Peyer's patch (tissue), 4 donors: Measurements from ENCODE around the gene SF3B4. TPM values are rescaled to one million over a fixed set of nuclear protein-coding genes. Genes with fewer than 3 reads are reported as not detected.
A peak's percentile ranks its signal among the peaks of the same experiment; 100 is the strongest.
"Not testable (repeated sequence)": the region's sequence is repeated elsewhere in the genome, so short reads cannot be mapped to it uniquely, and the experiment has no call there.

Experiments
- DNase-seq, 3 donors: peaks; one replicate each; pipeline ENCODE4 v3.0.0-alpha.2; 2017 to 2019
- H3K27ac ChIP-seq, 4 donors: fragments of 200-600 bp; sonication (generic); one replicate each; pipeline ENCODE4 v1.5.1; 2016 to 2019
- H3K27me3 ChIP-seq, 2 donors: fragments of 200-600 bp; sonication (generic); one replicate each; pipeline ENCODE4 v1.5.1; 2019
- H3K36me3 ChIP-seq, 3 donors: fragments of 200-600 bp; sonication (generic); one replicate each; pipeline ENCODE4 v1.5.1; 2016 to 2019
- H3K4me1 ChIP-seq, 4 donors: fragments of 200-600 bp; sonication (generic); one replicate each; pipeline ENCODE4 v1.5.1; 2016 to 2019
- H3K4me3 ChIP-seq, 4 donors: fragments of 200-600 bp; sonication (generic); 1 replicate in 3 of 4; 2 replicates in 1 of 4; pipeline ENCODE4 v1.5.1; 2016 to 2019; ENCODE audit warnings: mild to moderate bottlenecking in 1 of 4
- H3K9me3 ChIP-seq, 4 donors: fragments of 200-600 bp; sonication (generic); one replicate each; pipeline ENCODE4 v1.5.1; 2016 to 2019; ENCODE audit warnings: mild to moderate bottlenecking in 1 of 4
- POLR2A ChIP-seq, 2 donors: fragments of 450-650 bp; IDR thresholded peaks; one replicate each; pipeline ENCODE4 v1.5.1; 2017; ENCODE audit warnings: antibody characterized with exemption in 2 of 2, mild to moderate bottlenecking in 2 of 2, moderate library complexity in 2 of 2
- total RNA-seq, 4 donors: library from RNA; depleted of rRNA; stranded (reverse); fragments of >200 nt; gene quantifications; one replicate each; pipeline ENCODE4 v1.1.0, GENCODE V29; 2016
- TF ChIP-seq, protein P1 (sequence below), 6 experiments: fragments of 450-650 bp in 4 of 6; fragments of 200-600 bp in 2 of 6; sonication (generic) in 1 of 6; IDR thresholded peaks; one replicate each; pipeline ENCODE4 v1.5.1; 2017 to 2019; ENCODE audit warnings: antibody characterized with exemption in 6 of 6, mild to moderate bottlenecking in 3 of 6, moderate library complexity in 1 of 6

SF3B4 gene
- total RNA-seq, 4 donors from 2014 or later, result 21.0 to 32.2 (median 28.2) TPM

DNA sequence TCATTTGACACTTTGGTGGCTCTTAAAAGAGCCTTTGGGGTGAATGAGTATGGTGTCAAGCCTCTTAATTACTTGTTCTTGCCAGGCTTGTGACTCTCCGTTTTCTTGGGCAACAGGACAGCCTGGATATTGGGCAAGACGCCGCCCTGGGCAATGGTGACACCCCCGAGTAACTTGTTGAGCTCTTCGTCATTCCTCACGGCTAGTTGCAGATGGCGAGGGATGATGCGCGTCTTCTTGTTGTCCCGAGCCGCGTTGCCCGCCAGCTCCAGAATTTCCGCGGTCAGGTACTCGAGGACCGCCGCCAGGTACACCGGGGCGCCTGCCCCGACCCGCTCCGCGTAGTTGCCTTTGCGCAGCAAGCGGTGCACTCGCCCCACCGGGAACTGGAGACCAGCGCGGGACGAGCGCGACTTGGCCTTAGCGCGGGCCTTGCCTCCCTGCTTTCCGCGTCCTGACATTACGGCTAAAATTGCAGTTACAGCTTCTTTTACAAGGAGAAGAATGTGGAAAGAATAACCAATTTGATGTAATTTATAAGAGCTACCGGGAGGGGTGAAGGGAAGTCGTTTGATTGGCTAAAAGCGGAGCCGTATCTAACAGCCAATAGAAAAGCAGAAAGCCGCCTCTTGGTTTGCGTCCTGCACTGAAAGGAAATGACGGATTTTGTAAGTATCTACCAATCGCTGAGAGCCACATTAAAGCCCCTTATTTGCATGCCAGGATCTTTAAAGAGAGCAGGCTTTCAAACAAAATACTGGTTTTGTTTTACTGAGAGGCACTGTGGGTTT is 40.0 kb downstream of the SF3B4 start:
- peak overlapping the region; percentile 97 to 100 (median 98) for H3K27ac ChIP-seq
- no peaks in the 10 kb centered on the region for H3K9me3 ChIP-seq
- peaks cover 0 to 10% (median 0%) of the 10 kb centered on the region in 4 donors for H3K4me1 ChIP-seq
- TF ChIP-seq POLR2A (IDR thresholded peaks at IDR 0.05), result peak; percentile 87 to 92
- TF ChIP-seq, protein P1, sequence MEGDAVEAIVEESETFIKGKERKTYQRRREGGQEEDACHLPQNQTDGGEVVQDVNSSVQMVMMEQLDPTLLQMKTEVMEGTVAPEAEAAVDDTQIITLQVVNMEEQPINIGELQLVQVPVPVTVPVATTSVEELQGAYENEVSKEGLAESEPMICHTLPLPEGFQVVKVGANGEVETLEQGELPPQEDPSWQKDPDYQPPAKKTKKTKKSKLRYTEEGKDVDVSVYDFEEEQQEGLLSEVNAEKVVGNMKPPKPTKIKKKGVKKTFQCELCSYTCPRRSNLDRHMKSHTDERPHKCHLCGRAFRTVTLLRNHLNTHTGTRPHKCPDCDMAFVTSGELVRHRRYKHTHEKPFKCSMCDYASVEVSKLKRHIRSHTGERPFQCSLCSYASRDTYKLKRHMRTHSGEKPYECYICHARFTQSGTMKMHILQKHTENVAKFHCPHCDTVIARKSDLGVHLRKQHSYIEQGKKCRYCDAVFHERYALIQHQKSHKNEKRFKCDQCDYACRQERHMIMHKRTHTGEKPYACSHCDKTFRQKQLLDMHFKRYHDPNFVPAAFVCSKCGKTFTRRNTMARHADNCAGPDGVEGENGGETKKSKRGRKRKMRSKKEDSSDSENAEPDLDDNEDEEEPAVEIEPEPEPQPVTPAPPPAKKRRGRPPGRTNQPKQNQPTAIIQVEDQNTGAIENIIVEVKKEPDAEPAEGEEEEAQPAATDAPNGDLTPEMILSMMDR (IDR thresholded peaks at IDR 0.05), result peak in 3 of 6 experiments; percentile 31 to 42 (median 34)
- no peaks in the 10 kb centered on the region for H3K36me3 ChIP-seq
- H3K27me3 ChIP-seq, result no peaks in the 10 kb centered on the region
- DNase-seq, result peak; percentile 81 to 93 (median 86)
- peak overlapping the region; percentile 61 to 78 (median 71) for H3K4me3 ChIP-seq

DNA sequence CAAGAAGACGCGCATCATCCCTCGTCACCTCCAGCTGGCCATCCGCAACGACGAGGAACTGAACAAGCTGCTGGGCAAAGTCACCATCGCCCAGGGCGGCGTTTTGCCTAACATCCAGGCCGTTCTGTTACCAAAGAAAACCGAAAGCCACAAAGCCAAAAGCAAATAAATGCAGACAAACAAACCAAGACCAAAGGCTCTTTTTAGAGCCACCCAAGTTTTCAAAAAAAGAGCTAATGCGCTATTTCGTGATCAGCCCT is 40.5 kb downstream of the SF3B4 start:
- H3K36me3 ChIP-seq, H3K4me1 ChIP-seq, DNase-seq, H3K27me3 ChIP-seq, H3K9me3 ChIP-seq: not testable (repeated sequence)
- Histone ChIP-seq H3K4me3 (peak overlapping the region; percentile 61 to 78 (median 71)), H3K27ac (peak overlapping the region; percentile 97 to 100 (median 98))

DNA sequence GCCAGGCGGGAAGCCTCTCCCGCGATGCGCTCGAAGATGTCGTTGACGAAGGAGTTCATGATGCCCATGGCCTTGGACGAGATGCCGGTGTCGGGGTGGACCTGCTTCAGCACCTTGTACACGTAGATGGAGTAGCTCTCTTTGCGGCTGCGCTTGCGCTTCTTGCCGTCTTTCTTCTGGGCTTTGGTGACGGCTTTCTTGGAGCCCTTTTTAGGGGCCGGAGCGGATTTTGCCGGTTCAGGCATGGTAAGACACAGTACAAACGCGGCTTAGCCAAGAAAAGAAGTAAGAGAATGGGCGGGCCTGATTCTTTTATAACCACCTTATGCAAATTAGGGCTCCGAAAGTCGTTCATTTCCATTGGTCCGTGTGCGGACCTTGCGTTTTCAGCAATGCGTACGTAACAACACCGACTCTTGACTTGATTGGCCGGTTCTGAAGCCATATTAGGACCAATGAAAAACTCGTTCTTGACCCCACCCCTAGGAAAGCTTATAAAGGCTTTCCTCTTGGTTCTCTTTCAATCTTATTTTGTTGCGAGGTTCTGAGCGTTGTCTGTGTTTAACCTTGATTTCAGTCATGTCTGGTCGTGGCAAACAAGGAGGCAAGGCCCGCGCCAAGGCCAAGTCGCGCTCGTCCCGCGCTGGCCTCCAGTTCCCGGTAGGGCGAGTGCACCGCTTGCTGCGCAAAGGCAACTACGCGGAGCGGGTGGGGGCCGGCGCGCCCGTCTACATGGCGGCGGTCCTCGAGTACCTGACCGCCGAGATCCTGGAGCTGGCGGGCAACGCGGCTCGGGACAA is 41.0 kb downstream of the SF3B4 start:
- peak overlapping the region; percentile 97 to 100 (median 98) for H3K27ac ChIP-seq
- peak; percentile 100 for TF ChIP-seq POLR2A (IDR thresholded peaks at IDR 0.05)
- TF ChIP-seq, protein P1 (IDR thresholded peaks at IDR 0.05), result peak in 2 of 6 experiments; percentile 20 to 26
- no peaks in the 10 kb centered on the region for H3K36me3 ChIP-seq
- no peaks in the 10 kb centered on the region for H3K9me3 ChIP-seq
- H3K4me1 ChIP-seq, result peaks cover 0 to 10% (median 0%) of the 10 kb centered on the region in 4 donors
- no peaks in the 10 kb centered on the region for H3K27me3 ChIP-seq
- DNase-seq, result peak; percentile 85 to 94 (median 87)
- H3K4me3 ChIP-seq, result peak overlapping the region; percentile 61 to 78 (median 72)

DNA sequence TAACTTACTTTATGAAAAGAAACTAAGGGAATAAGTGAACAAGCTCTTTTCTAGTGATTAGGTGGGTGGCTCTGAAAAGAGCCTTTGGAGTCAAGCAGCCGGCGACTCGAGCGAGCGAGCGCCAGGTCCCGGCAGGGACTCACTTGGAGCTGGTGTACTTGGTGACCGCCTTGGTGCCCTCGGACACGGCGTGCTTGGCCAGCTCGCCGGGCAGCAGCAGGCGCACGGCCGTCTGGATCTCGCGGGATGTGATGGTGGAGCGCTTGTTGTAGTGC is 41.5 kb downstream of the SF3B4 start:
- peak overlapping the region; percentile 97 to 100 (median 98) for H3K27ac ChIP-seq
- H3K9me3 ChIP-seq, H3K27me3 ChIP-seq, H3K4me1 ChIP-seq, H3K36me3 ChIP-seq: not testable (repeated sequence)
- peak overlapping the region; percentile 61 to 73 (median 70) for H3K4me3 ChIP-seq
- peak in 1 of 3 donors; percentile 64 for DNase-seq

DNA sequence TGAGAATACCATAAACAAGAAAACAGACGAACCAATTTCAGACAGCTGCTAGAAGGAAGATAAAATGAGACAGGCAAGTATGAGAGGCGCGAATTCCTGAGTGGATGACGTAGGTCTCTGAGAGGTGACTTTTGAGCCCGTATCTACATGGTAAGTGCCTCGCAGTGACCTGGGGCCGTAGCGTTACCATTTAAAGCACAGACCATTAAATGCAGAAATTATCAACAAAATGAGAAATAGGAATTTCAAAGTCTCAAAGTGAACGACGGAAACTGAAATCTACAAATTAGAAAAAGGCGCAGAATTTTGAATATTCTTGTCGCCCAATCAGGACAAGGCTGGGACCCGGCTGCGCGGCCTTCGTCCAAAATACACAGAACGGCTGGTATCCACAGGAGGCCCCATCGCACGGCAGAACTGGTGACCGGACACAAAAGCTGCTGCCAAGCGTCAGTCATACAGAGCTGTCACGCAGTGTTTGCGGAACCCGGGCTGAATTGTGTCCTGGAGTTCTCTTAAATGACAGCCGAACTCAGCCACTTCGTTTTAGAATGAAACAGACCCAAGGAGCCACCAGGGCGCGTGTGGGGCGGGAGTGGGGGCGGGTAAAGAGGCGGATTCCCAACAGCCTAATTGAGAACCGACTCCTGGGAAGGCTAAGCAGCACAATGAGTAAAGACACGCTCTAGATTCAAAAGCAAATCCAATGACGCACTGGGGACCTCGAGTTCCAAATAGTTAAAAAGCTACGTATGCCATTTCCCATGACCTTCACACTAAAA is 42.1 kb downstream of the SF3B4 start:
- no peaks in the 10 kb centered on the region for H3K9me3 ChIP-seq
- H3K27ac ChIP-seq, result peak overlapping the region; percentile 97 to 100 (median 98)
- no peaks in the 10 kb centered on the region for H3K36me3 ChIP-seq
- H3K4me3 ChIP-seq, result peak overlapping the region; percentile 61 to 73 (median 70)
- DNase-seq, result peak; percentile 73 to 91 (median 83)
- H3K4me1 ChIP-seq, result peaks cover 0 to 10% (median 0%) of the 10 kb centered on the region in 4 donors
- no peaks in the 10 kb centered on the region for H3K27me3 ChIP-seq
- TF ChIP-seq, protein P1 (IDR thresholded peaks at IDR 0.05), result peak in 3 of 6 experiments; percentile 8 to 18 (median 17)
- peak; percentile 63 to 66 for TF ChIP-seq POLR2A (IDR thresholded peaks at IDR 0.05)

DNA sequence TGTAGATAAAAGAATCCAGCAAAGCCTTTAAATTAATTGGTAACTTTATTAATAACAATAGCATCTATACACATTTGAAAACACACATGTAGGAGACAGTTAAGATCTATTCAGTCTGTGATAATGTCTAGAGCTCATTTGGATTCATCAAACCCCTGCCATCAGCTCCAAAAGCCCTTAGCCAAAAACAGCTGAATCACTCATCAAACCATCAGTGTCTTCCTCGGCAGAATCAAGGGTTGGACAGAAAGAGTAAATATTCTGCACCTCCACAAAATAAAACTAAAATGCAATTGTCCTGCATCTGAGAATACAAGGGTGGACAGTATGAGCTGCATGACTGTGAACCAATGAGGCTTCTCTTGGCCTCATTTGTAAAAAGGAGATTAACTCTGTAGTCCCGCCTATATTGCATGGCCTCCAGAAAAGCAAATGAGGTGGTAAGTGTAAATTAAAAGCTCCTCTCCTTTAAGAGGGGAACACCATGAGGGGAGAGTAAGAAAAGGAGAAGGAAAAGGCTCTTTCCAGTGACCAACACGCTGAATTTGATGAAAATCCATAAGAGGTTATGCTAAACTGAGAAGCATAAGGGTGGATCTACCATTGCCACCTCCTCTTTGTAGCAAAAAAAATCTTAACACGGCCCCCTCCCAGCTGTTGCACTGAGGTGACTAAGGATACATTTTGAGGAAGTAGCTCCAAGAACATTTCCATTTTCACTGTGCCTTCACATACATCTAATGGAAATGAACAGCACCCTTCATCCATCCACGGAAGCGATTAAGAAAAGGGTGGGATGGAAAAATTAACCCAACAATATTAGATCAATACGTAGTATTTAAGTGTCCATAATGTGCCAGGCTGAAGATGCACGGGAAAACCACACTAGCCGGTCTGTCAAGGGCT is 42.9 kb downstream of the SF3B4 start:
- Histone ChIP-seq H3K4me3 (peak overlapping the region; percentile 61 to 73 (median 70)), H3K36me3 (no peaks in the 10 kb centered on the region), H3K9me3 (no peaks in the 10 kb centered on the region), H3K27ac (peak overlapping the region; percentile 97 to 100 (median 98)), H3K4me1 (peaks cover 0 to 10% (median 0%) of the 10 kb centered on the region in 4 donors), H3K27me3 (no peaks in the 10 kb centered on the region)
- peak in 2 of 3 donors; percentile 37 to 50 for DNase-seq
- no peak for TF ChIP-seq POLR2A (IDR thresholded peaks at IDR 0.05)
- TF ChIP-seq, protein P1 (IDR thresholded peaks at IDR 0.05), result no peak
